Thoracic aorta (tissue), 2 donors: Measurements from ENCODE around the gene ASPN. TPM values are rescaled to one million over a fixed set of nuclear protein-coding genes. Genes with fewer than 3 reads are reported as not detected.
A peak's percentile ranks its signal among the peaks of the same experiment; 100 is the strongest.

Experiments
- ATAC-seq: fragments of 150-250 bp; one replicate; pipeline ENCODE4 v1.8.0; 2017; ENCODE audit warnings: low read depth; ENCODE audit not compliant: insufficient number of reproducible peaks, low FRiP score
- DNase-seq: peaks from one replicate; pipeline ENCODE4 v3.0.0-alpha.2; 2020; ENCODE audit warnings: low spot score
- H3K27ac ChIP-seq, 2 donors: fragments of 200-600 bp; sonication (generic); 1 replicate in 1 of 2; 2 replicates in 1 of 2; pipeline ENCODE4 v1.5.1; 2016; ENCODE audit warnings: mild to moderate bottlenecking in 2 of 2, moderate library complexity in 2 of 2
- H3K27me3 ChIP-seq: fragments of 200-600 bp; sonication (generic); replicated peaks from 2 replicates; pipeline ENCODE4 v1.6.0; 2016; ENCODE audit warnings: mild to moderate bottlenecking; ENCODE audit not compliant: insufficient read depth
- H3K36me3 ChIP-seq: fragments of 200-600 bp; sonication (generic); one replicate; pipeline ENCODE4 v1.5.1; 2016
- H3K4me1 ChIP-seq, 2 donors: fragments of 200-600 bp; sonication (generic); 1 replicate in 1 of 2; 2 replicates in 1 of 2; pipeline versions ENCODE4 v1.5.1 to v1.6.0; 2016; ENCODE audit warnings: low read depth in 2 of 2, mild to moderate bottlenecking in 1 of 2; ENCODE audit not compliant: control insufficient read depth in 1 of 2
- H3K4me3 ChIP-seq: fragments of 200-600 bp; sonication (generic); 2 replicates; pipeline ENCODE4 v1.5.1; 2016; ENCODE audit warnings: mild to moderate bottlenecking
- H3K9me3 ChIP-seq: fragments of 200-600 bp; sonication (generic); 2 replicates; pipeline ENCODE4 v1.5.1; 2016
- total RNA-seq, 2 donors: library from RNA; depleted of rRNA; stranded (reverse); fragments of >200 nt; gene quantifications; one replicate each; pipeline versions ENCODE4 v1.1.0 to v1.2.3, GENCODE V29; 2016
- TF ChIP-seq, protein P1 (sequence below): fragments of 200-600 bp; sonication (generic); IDR thresholded peaks from one replicate; pipeline ENCODE4 v1.5.1; 2019; ENCODE audit warnings: antibody characterized with exemption

Gene ASPN
- total RNA-seq, 2 donors from 2014 or later: 110 to 122 TPM

DNA sequence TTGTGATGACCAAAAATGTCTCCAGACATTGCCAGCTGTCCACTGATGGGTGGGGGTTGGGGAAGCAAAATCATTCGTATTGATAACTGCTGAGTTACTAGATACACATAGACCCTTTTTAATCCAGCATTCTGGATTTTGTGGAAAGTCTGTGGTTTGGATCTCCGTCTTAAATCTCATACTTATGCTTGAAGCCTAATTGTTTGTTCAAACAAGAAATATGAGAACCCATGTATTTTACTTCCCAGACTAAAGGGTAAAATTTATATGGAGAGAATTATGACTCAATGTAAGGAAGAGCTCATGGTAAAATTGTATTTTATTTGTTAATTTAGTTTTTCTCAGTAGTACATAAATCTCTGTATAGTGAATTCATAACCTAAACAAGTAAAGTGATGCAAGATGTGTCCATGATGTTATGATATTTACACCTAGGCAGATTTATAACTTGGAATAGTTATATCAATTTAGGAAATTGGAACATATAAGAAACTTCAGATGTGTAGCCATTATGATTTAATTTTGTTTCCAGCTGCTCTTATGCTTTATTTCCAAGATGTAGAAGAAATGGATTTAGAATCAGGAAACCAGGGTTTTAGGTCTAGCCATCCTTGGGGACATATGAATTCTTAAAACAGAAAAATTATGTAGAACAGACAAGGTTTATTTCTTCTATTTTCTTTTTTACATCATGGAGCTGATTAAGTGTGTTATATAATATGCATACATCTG is 73.4 kb downstream of the ASPN start:
- H3K4me3 ChIP-seq: no peak overlapping the region

DNA sequence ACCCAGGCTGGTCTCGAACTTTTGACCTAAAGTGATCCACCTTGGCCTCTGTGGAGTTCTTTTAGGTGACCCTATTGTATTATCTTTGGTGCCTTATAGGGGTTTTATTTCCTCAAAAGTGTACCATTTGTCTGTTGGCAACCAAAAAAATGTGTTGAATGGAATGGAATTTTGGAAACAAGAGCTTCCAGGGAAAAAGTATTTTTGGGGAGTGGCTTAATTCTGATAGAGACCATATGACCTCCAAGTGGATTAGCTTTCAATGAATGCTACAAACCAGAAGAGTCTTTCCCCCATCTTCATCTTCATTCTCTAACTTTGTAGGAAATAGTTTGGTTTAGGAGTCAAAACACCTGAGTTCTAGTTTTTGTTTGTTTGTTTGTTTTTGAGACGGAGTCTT is 74.5 kb downstream of the ASPN start:
- peaks cover 18 to 29% of the 10 kb centered on the region in 2 donors for H3K4me1 ChIP-seq
- ATAC-seq: no peak
- TF ChIP-seq, protein P1, sequence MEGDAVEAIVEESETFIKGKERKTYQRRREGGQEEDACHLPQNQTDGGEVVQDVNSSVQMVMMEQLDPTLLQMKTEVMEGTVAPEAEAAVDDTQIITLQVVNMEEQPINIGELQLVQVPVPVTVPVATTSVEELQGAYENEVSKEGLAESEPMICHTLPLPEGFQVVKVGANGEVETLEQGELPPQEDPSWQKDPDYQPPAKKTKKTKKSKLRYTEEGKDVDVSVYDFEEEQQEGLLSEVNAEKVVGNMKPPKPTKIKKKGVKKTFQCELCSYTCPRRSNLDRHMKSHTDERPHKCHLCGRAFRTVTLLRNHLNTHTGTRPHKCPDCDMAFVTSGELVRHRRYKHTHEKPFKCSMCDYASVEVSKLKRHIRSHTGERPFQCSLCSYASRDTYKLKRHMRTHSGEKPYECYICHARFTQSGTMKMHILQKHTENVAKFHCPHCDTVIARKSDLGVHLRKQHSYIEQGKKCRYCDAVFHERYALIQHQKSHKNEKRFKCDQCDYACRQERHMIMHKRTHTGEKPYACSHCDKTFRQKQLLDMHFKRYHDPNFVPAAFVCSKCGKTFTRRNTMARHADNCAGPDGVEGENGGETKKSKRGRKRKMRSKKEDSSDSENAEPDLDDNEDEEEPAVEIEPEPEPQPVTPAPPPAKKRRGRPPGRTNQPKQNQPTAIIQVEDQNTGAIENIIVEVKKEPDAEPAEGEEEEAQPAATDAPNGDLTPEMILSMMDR: no peak

More for the DNA sequence above, 73.4 kb downstream of the ASPN start:
- TF ChIP-seq, protein P1: no peak
- no peaks in the 10 kb centered on the region for H3K36me3 ChIP-seq
- no peak overlapping the region for H3K27ac ChIP-seq
- ATAC-seq (no peak), DNase-seq (no peak)
- no peaks in the 10 kb centered on the region for H3K9me3 ChIP-seq
- peaks cover 18 to 29% of the 10 kb centered on the region in 2 donors for H3K4me1 ChIP-seq
- no peaks in the 10 kb centered on the region for H3K27me3 ChIP-seq

GRCh38 chr9:92406477-92406876 is 75.8 kb downstream of the ASPN start:
- TF ChIP-seq, protein P1: no peak
- Histone ChIP-seq H3K4me3 (peak overlapping the region; percentile 70), H3K27me3 (no peaks in the 10 kb centered on the region), H3K27ac (peak overlapping the region; percentile 75 to 77), H3K36me3 (no peaks in the 10 kb centered on the region), H3K9me3 (no peaks in the 10 kb centered on the region), H3K4me1 (peaks cover 18 to 33% of the 10 kb centered on the region in 2 donors)
- DNase-seq (peak; percentile 17), ATAC-seq (peak; percentile 76)

More for the DNA sequence above, 74.5 kb downstream of the ASPN start:
- Histone ChIP-seq H3K4me3 (no peak overlapping the region), H3K36me3 (no peaks in the 10 kb centered on the region), H3K9me3 (no peaks in the 10 kb centered on the region), H3K27ac (peak overlapping the region; percentile 75 to 77), H3K27me3 (no peaks in the 10 kb centered on the region)
- DNase-seq: no peak

Other genes starting within 250 kb of the ASPN start
- 100 to 1,000 TPM in 1 of 2 donors, 10 to 100 TPM in 1; 79.3 to 150 TPM for gene IARS1, start 188.8 kb downstream of the ASPN start, total RNA-seq
- 10 to 100 TPM; 33.6 to 49.1 TPM for gene NOL8, start 157.2 kb downstream of the ASPN start, total RNA-seq
- 10 to 100 TPM in 1 of 2 donors, 1 to 10 TPM in 1; 3.8 to 13.6 TPM for gene CENPP, start 156.6 kb downstream of the ASPN start, total RNA-seq
- gene OGN, start 77.9 kb downstream of the ASPN start, total RNA-seq: 100 to 1,000 TPM; 210 to 600 TPM
- gene OMD, start 58.0 kb downstream of the ASPN start, total RNA-seq: 100 to 1,000 TPM; 200 TPM
- gene ECM2, start 53.5 kb upstream of the ASPN start, total RNA-seq: 10 to 100 TPM; 63.6 to 78.7 TPM
- gene IPPK, start 187.6 kb upstream of the ASPN start, total RNA-seq: 10 to 100 TPM in 1 of 2 donors, 1 to 10 TPM in 1; 6.9 to 11.7 TPM